SKM-1 treated with dmso at 0.1 percent for 144 hours (cell line): ENCODE results near the gene HIF3A.

Experiments used
- DNase-seq: peaks from one replicate; lab custom pipeline; 2025; ENCODE audit not compliant: unreplicated experiment; lab: John Stamatoyannopoulos, UW

HIF3A gene

GRCh38 chr19:46326608-46327007, 29.8 kb downstream of the HIF3A start:
- DNase-seq = no peak

GRCh38 chr19:46328079-46328478, 31.2 kb downstream of the HIF3A start:
- no peak for DNase-seq

GRCh38 chr19:46330319-46330918, 33.6 kb downstream of the HIF3A start:
- no peak for DNase-seq

- no peak for DNase-seq
Measured at GRCh38 chr19:46337487-46337886, 40.6 kb downstream of the HIF3A start.

- no peak for DNase-seq
Measured at GRCh38 chr19:46339446-46339845, 42.6 kb downstream of the HIF3A start.

GRCh38 chr19:46340051-46340659, 43.3 kb downstream of the HIF3A start:
- DNase-seq = no peak

GRCh38 chr19:46341937-46342336, 45.1 kb downstream of the HIF3A start:
- no peak for DNase-seq

GRCh38 chr19:46344363-46344762, 47.5 kb downstream of the HIF3A start:
- no peak for DNase-seq

DNA sequence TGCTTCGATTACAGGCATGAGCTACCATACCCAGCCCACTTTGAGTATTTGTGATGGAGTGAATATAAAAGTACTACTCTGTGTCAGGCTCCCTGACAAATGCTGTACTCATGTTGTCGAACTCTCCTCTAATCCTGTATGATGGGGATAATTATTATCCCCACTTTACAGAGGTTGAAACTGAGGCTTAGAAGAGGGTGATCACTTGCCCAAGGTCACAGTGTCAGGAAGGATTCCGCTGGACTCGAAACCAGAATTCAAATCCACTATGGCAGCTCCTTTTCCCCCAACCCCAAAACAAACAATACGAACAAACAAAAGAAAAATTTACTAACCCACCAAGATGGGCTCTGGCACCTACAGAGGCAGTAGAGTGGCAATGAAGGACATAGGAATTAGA, 48.3 kb downstream of the HIF3A start:
- DNase-seq = no peak

DNA sequence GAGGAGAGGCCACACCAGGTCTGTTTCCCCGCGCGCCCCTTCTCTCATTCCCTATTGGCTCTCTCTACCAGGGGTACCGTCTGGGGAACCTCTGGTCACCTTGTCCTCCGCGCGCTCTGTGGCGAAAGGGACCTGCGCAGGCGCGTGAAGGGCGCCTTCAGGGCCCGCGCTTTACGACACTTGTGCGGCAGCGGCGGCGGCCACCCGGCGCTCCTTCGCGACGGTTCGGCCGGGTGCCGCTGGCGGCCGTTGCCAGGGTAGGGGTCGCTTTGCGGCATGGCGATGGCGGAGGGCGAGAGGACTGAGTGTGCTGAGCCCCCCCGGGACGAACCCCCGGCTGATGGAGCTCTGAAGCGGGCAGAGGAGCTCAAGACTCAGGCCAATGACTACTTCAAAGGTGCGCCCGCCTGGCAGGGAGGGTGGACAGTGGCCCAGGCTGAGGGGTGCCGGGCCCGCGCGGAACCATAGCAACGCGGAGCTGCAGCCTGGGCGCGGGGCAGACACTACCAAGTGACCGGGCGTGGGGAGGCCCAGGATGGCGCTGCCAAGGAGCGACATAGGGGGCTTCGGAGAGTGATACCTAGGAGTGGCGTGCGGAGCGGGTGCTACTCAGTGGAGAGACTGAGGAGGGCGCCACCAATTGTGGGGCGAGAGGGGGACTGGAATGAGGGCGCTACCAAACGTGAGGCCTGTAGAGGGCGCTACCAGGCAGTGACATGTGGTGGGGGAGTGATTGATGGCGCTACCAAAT, 50.2 kb downstream of the HIF3A start, which contains the start of gene PPP5C:
Gene PPP5C, plus strand, starts transcription at position 267 of the 751 bp plus-strand sequence. Its CDS starts 10 bp downstream, at position 277.
- DNase-seq = peak; percentile 71

GRCh38 chr19:46347572-46347883, 50.7 kb downstream of the HIF3A start:
- DNase-seq = no peak

- DNase-seq = no peak
Measured at GRCh38 chr19:46347985-46348384, 51.1 kb downstream of the HIF3A start.

GRCh38 chr19:46349311-46349993, 52.6 kb downstream of the HIF3A start:
- DNase-seq = no peak

DNA sequence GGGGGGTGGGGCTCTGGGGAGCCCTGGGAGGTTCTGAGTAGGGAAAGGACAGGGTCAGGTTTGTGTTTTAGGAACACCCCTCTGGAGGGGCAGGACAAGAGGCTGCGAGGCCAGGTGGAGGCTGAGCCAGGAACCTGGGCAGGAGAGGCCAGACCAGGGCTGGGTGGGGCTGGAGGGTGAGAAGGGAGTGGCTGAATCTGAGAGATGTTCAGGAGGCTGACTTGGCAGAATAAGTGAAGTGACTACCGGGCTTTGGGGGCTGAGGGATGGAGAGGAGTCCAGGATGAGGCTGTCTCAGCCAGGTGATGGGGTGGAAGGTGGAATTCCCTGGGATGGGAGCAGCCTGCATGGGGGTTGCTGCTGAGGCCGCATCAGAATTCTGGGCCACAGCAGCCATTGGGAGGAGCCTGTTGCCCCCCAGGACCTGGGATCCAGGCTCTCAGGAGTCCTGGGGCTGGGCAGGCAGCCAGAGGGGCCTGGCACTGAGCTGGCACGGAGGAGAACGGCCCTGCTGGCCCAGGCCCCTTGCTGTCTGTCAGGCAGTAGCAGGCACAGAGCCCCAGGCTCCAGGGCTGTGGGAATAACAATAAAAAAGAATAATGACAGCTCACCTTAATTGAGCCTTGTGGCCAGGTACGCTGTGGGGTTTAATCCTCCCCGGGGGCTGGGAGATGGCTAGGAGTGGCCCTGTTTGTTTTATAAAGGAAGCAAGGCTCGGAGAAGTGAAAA, 53.4 kb downstream of the HIF3A start:
- no peak for DNase-seq

DNA sequence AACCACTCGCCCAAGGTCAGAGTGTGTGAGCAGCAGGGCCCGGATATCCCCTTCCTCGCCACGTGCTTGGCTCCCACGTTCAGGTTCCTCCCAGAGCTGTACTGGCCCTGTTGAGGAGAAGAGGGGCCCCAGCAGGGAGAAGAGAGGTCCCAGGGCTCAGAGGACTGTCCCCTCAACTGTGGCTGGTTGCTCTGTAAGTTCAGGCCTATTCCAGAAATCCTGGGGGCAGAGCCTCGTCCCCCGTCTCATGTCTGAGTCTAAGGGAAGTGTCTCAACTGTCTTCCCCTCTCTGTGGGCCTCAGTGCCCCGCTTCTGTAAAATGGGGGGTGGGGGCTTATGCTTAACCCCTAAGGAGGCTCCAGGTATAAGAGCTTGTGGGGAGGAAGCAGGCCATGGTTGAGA, 53.9 kb downstream of the HIF3A start:
- DNase-seq = no peak

- DNase-seq = no peak
Measured at GRCh38 chr19:46351241-46352041, 54.6 kb downstream of the HIF3A start.

GRCh38 chr19:46353730-46354528, 57.1 kb downstream of the HIF3A start:
- DNase-seq = no peak

DNA sequence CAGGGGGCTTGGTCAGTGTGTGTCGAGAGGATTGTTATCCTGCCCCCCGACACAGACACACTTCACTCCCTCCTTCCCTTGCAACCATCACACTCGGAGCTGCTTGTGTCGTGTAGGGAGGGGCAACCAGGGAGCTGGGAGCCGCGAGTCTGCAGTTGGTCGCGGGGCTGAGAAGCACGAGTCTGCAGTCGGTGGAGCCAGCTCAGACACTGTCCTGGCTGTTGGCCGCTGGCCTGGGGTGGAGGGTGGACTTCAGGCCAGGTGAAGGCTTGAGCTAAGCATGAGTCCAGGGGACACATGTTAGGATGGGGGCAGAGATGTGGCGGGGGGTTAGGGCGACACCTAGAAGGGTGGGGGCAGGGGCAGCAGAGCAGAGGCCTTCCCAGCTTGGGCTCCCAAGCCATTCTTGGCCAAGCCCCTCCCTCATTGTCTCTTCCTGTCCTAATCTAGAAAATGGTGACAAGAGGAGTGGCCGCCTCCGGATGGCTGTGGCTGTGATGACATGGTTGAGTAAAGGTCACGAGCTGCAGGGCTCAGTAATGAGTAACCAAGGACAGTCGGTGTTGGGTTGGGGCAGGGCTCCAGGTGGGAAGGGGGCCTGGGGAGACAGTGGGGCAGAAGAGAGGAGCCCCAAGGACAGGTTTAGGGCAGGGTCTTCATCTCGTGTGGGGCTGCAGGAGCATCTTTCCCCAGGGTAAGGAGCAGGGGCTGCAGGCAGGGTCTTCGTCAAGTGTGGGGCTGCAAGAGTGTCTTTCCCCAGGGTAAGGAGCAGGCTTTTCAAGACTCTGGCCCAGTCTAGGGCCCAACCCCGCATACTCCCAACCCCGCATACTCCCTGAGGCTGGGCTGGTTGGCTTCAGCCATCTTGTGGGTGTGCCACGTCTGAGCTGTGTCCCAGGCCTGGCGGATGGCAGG, 58.6 kb downstream of the HIF3A start:
- DNase-seq = no peak
